ENCODE measurements around the gene MPO.

MPO gene

GRCh38 chr17:58278661-58279015 is 2.1 kb downstream of the MPO start:
- DNase-seq: no peak

- DNase-seq: no peak
Measured at GRCh38 chr17:58277802-58278595, 2.7 kb downstream of the MPO start.

- no peak for DNase-seq
Measured at GRCh38 chr17:58277107-58277801, 3.5 kb downstream of the MPO start.

- DNase-seq: no peak
Measured at GRCh38 chr17:58276423-58276822, 4.3 kb downstream of the MPO start.

- DNase-seq: no peak
Measured at GRCh38 chr17:58275417-58275816, 5.3 kb downstream of the MPO start.

GRCh38 chr17:58273453-58274104 is 7.2 kb downstream of the MPO start:
- DNase-seq: no peak

GRCh38 chr17:58272367-58273280 is 8.1 kb downstream of the MPO start:
- DNase-seq: no peak

GRCh38 chr17:58271216-58271931 is 9.4 kb downstream of the MPO start:
- no peak for DNase-seq

GRCh38 chr17:58270476-58271215 is 10.1 kb downstream of the MPO start:
- DNase-seq: no peak

GRCh38 chr17:58269557-58270291 is 11.0 kb downstream of the MPO start:
- no peak for DNase-seq

- no peak for DNase-seq
Measured at GRCh38 chr17:58268774-58269556, 11.8 kb downstream of the MPO start.

GRCh38 chr17:58268326-58268725 is 12.4 kb downstream of the MPO start:
- DNase-seq: no peak

- DNase-seq: no peak
Measured at GRCh38 chr17:58267347-58268324, 13.1 kb downstream of the MPO start.

GRCh38 chr17:58265902-58266875 is 14.5 kb downstream of the MPO start:
- DNase-seq: no peak

- DNase-seq: no peak
Measured at GRCh38 chr17:58265271-58265670, 15.5 kb downstream of the MPO start.

GRCh38 chr17:58264407-58265103 is 16.2 kb downstream of the MPO start:
- no peak for DNase-seq

- DNase-seq: no peak
Measured at GRCh38 chr17:58263773-58264172, 17.0 kb downstream of the MPO start.

All from stimulated activated CD4-positive, alpha-beta T cell treated with anti-CD3 and anti-CD28 coated beads, Interleukin-4, amount 100 ng/mL, for 1 hour (primary cell).